GM08714 (cell line): ENCODE data around the gene RAPGEF2.
"Not testable (repeated sequence)": the region's sequence is repeated elsewhere in the genome, so short reads cannot be mapped to it uniquely, and the experiment has no call there.

ENCODE experiments used
- H3K4me3 ChIP-seq: fragments of 200-500 bp; sonication (Bioruptor generic); 2 replicates; pipeline ENCODE4 v1.5.1; 2014; ENCODE audit warnings: mild to moderate bottlenecking, low read length, inconsistent platforms
- ZNF274 ChIP-seq: IDR thresholded peaks from 2 replicates; pipeline ENCODE4 v1.6.1; 2012; ENCODE audit warnings: mild to moderate bottlenecking, low read depth, low read length

RAPGEF2 gene

DNA sequence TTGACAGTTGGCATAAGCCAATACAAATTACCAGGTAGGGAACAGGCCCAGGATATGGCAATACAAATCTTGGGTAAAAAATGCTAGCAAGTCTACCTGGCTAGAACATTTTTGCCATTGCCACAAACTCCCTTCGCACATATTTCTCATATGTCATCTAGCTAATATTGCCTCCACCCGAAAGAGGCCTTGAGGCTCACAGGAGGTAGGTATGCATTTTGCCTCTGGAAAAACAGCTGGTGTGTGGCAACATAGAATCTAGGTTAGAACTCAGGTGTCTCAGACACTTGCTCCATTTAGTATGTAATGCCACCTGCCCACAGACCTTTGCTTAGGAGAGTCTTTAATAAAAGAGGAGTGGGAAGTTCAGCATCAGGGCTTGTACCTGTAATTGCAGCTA is 16.3 kb upstream of the RAPGEF2 start:
- no peak overlapping the region for H3K4me3 ChIP-seq
- no peak for TF ChIP-seq ZNF274

DNA sequence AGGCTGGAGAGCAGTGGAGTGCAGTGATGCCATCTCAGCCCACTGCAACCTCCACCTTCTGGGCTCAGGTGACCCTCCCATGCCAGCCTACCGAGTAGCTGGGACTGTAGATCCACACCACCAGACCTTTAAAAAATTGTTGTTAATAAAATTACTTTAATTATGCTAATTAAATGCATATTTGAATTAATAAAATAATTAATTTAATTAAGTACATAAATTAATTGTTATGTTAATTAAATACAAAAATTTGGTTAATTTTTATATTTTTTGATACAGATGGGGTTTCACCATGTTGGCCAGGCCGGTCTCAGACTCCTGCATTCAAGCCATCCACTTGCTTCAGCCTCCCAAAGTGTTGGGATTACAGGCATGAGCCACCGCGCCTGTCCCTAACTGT is 12.6 kb upstream of the RAPGEF2 start:
- TF ChIP-seq ZNF274, result no peak
- H3K4me3 ChIP-seq, result no peak overlapping the region

DNA sequence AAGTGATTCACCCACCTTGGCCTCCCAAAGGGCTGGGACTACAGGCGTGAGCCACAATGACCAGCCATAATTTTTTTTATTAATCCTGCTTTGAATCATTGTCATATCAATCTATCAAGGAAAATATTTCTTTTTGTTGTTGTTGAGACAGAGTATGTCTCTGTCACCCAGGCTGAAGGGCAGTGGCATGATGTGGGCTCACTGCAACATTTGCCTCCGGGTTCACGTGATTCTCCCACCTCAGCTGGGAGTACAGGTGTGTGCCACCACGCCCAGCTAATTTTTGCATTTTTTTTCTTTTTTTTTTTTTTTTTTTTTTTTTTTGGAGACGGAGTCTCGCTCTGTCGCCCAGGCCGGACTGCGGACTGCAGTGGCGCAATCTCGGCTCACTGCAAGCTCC is 8.7 kb upstream of the RAPGEF2 start:
- H3K4me3 ChIP-seq, result not testable (repeated sequence)

DNA sequence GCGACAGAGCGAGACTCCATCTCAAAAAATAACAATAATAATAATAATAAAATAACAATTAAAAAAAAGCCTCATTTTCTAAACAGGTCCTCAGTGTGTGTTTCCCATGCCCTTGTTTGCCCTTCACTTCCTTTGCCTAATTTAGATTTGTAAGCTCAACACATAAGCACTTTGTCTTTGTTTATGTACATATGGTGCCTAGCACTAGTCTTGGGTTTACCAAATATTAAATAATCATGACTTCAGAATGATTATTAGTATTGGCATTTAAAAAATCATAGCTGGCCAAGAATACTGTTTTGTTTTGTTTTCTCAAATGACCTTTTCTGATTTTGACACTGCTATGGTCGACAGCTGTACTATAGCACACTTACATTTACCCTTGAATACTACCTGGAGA is 6.4 kb upstream of the RAPGEF2 start:
- no peak for TF ChIP-seq ZNF274
- no peak overlapping the region for H3K4me3 ChIP-seq

DNA sequence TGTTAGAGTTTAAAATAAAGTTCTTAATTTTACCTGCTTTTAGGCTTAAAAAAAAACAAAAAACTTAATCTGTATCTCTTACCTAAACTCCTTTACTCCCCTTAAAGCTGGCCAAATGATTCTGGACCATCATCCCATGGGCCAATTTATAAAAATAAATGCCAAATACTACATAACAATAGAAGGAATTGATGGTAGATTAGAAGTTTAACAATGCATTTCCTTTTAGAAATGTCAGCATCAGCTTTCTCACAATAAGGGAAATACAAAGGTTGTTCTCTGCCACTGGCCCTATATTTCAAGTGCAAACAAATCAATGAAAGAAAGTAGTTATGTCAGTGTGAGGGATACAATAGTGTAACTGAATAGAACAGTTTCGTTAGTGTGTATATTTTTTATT is 5.7 kb upstream of the RAPGEF2 start:
- no peak for TF ChIP-seq ZNF274
- H3K4me3 ChIP-seq, result no peak overlapping the region

DNA sequence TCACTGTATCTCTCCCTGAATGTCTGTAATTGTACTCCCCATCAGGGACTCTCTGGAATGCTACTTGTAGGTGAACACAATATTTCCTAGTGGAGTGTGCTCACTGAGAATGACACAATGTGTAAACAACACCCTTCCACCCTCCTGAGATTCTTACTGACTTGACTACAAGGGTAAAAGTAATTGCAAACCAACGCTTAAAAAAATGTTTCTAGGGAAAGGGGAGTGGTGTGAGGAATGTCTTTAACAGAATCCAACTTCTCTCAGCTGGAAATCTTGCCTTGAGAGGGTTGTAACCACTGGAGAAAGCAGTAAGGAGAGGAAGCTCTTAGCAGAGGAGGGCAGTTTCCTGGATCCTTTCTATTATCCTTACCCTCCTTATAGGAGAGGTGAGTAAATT is 5.1 kb upstream of the RAPGEF2 start:
- no peak for TF ChIP-seq ZNF274

DNA sequence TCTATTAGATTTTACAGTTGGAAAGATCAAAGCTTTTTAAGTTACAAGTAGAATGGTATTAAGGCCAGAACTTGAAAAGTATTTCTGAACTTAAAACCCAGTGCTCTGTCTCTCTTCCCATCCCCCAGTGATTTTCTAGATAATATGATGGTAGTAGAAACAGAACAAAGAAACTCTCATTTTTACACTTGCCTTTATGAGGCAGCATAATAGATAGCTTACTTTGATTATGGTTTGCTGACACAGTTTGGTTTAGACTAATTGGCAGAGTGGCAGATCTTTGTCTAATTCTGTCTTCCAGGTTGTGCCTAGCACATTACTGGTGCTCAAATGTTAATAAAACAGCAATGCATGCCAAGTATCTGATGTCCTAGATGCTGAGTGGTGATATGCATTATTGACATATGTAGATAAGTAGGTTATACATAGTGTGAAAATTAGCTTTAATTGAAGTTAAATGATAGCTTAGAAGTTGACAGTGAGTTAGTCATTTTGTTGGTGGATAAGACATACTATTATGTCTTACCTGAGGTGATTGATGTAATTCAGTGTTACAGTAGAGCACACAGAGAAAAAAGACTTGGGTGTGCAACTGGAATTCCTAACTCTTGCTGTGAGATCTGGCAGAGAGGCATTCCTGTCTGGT is 4.3 kb upstream of the RAPGEF2 start:
- no peak overlapping the region for H3K4me3 ChIP-seq
- no peak for TF ChIP-seq ZNF274

More for the DNA sequence above, 5.1 kb upstream of the RAPGEF2 start:
- no peak overlapping the region for H3K4me3 ChIP-seq

DNA sequence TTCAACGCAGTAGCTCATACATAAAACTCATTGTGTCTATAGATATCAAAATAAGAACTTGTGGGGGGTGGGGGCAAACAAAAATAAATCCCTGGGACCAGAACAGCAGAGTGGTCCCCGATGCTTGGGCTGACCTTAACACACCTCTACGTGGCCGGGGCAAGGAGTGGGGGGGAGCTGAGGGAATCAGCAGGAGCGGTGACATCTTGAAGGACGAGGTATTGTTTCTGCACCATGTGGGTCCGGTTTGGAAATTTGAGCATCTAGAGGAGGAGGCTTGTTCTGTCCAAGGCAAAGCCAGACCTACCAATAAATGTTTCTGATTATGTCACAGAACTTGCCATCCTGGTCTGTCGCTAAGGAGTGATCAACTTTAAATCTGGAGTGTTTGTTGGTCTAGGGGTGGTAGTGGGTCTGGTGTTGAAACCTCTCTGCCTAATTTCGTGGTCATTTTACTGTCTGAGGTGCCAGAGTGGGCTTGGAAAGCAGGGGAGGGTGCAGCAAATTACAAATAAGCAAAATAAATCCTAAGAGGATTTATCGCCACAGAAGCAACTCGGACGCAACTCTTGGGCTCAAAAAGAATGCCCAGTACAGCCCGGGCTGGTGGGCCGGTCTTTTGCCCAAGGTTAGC is 774 bp upstream of the RAPGEF2 start:
- H3K4me3 ChIP-seq, result peak overlapping the region; percentile 59; the same call in 1 of the 2 replicates
- no peak for TF ChIP-seq ZNF274

DNA sequence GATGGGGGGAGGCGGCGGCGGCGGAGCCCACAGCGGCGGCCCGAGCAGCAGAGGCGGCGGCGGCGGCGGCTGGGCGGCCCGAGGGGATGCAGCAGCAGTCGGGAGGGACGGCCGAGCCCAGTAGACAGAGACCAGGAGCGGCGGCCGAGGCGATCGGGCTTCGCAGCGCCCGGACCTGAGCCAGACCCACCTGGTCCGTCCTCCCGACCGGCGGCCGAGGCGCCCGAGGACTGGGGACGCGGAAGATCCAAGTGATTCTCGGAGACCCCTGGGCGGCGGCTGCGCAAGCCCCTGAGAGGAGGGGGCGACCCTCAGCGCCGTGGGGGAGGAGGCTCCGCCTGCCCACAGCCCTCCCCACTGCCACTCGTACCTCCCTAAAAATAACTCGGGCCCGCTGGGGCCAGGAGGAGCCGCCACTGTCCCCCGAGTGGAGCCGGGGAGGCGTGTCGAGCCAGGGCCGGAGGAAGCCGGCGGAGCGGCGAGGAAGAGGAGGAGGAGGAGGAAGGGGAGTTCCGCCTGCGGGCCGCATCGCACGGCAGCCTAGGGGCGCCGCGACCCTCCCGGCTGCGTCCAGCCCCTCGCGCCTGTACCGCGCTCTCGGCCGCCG is 608 bp downstream of the RAPGEF2 start:
- TF ChIP-seq ZNF274, result no peak
- H3K4me3 ChIP-seq, result peak overlapping the region; percentile 80

DNA sequence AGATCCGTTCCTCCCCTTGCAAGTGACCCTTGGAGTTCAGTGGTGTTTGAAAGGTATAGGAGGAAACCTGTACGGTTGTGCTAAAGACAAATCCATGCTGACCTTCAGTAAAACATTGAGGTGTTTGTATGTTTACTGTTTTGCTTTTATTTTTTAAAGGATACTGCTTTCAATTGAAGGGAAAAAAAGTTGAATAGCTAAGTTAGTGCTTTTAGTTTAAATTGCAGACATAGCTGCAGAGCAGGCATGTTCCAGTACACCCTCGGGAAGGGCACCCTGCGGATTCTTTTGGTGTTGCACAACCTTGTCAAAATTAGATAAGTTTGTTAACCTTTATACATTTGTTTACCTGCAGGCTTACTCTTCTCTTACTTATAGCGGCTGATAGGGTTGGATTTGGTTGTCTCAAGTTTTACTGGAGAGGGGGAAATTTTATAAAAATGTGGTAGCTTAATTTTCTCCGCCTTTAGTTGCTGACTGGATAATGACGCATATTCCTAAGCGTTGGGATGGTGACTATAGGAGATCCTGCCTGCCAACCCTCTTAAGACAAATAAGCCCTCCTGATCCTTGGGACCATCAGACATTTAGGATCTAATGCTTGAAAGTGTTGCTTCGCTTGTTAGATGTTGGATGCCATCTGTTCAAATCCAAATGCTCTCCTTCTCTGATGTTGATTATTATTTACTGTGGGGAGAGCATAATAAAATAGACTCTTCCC is 2.0 kb downstream of the RAPGEF2 start:
- H3K4me3 ChIP-seq, result peak overlapping the region; percentile 80
- no peak for TF ChIP-seq ZNF274

DNA sequence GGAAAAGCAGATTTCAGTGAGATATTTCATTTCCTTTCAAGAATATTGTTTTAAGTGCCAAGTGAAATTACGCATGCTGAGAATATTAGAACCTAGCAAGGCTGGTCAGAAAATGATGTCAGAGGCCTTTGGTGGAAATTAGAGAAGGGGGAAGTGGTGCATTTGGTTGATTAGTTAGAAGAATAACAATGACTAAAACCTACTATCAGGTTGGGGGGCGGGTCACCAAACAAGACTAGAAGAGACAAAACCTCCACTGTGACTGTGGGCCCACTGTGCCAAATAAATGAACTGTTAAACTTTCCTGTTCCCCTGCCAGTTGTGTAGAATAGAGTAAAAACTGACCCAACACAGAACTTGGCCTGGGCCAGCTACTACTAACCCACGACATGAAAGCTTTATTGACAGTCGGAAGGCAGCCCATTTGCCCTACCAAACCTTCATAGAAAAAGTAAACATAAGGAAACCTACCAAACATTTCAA is 2.9 kb downstream of the RAPGEF2 start:
- TF ChIP-seq ZNF274, result no peak
- H3K4me3 ChIP-seq, result peak overlapping the region; percentile 80

DNA sequence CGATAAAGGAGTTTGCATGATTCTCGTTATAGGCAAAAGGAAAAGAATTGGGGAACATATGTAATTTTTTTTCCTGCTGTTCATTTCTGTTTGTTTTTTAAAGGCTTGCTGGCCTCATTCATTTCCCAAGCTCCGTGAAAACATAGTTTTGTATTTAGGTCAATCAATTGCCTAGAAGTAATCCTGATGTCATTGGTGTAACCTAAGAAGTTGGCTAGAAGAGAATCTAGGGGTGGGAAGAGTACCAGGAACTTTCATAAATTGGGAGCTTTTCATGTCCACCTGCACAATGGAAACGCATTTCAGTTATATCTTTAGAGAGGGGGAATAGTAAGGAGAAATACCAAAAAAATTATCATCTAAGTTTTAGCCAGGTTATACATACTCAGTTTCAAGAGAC is 3.8 kb downstream of the RAPGEF2 start:
- no peak overlapping the region; the same call in 1 of the 2 replicates for H3K4me3 ChIP-seq
- no peak for TF ChIP-seq ZNF274

DNA sequence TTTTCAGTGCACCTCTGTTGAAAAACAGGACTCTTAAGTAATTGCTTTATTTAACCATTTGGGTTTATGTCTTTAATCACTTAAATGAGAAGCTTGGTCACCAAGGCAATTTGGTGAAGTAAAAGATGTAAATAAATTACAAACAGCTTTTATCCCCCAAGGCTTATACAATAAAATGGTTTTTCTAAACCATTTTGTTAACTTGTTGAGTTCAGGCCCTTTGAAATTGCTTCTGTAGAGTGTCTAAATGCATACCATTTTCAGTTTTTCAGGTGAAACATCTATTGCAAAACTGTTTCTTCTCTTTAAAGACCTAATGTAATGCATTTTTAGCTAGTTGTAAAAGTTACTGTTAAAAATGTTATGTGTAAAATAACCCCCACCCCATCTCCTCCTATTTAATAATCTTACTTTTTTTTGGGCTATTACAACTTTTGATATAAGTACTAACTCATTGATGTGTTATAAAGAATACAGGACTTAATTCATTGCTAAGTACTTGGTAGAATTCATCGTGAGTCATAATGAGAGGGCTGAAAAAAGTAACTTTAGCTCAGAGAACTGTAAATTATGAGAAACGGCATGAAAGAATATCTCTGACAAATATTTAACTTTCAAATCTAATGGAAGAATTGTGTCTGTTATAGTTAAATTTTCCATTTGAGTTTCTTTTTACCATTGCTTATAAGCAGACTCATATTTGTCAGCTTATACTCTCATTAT is 4.5 kb downstream of the RAPGEF2 start:
- H3K4me3 ChIP-seq, result no peak overlapping the region
- no peak for TF ChIP-seq ZNF274

DNA sequence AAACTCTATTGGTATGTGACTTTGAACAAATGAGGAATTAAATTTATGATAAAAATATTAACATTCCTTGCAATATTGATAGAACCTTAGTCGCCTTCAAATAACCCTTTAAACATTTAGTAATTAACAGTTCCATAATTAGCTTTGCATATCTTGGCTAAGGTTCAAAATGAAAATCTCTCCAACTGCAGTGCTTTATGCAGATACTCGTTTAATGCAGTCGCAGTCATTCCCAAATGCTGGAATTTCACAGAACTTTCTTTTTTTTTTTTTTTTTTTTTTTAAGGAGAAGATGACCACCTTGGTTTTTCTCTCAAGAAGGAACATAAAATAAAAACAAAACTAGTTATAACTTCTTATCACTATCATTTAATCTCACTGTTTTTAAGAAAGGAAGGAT is 5.2 kb downstream of the RAPGEF2 start:
- TF ChIP-seq ZNF274, result no peak
- H3K4me3 ChIP-seq, result no peak overlapping the region
